Adrenal gland (tissue), 12 donors: ENCODE results near the gene MOCS2. TPM values are rescaled to one million over a fixed set of nuclear protein-coding genes. Genes with fewer than 3 reads are reported as not detected.
A peak's percentile ranks its signal among the peaks of the same experiment; 100 is the strongest.
"Not testable (repeated sequence)": the region's sequence is repeated elsewhere in the genome, so short reads cannot be mapped to it uniquely, and the experiment has no call there.

Source experiments
- DNase-seq, 7 donors: peaks; one replicate each; pipeline ENCODE4 v3.0.0-alpha.2; 2019 to 2020
- H3K27ac ChIP-seq, 5 donors: fragments of 200-600 bp; sonication (generic) in 4 of 5; 1 replicate in 3 of 5; 2 replicates in 2 of 5; pipeline versions ENCODE4 v1.5.1 to v1.8.0; 2016 to 2020; ENCODE audit warnings: mild to moderate bottlenecking in 1 of 5
- H3K27me3 ChIP-seq: fragments of 200-600 bp; 2 replicates; pipeline ENCODE4 v1.8.0; 2021
- H3K36me3 ChIP-seq, 2 donors: fragments of 200-600 bp; replicated peaks in 1 of 2; 1 replicate in 1 of 2; 2 replicates in 1 of 2; pipeline versions ENCODE4 v1.5.1 to v1.8.0; 2018 to 2022
- H3K4me1 ChIP-seq, 2 donors: fragments of 200-600 bp; replicated peaks in 1 of 2; 1 replicate in 1 of 2; 2 replicates in 1 of 2; pipeline versions ENCODE4 v1.5.1 to v1.8.0; 2018 to 2021
- H3K4me3 ChIP-seq, 4 donors: fragments of 200-600 bp; sonication (generic) in 3 of 4; one replicate each; pipeline ENCODE4 v1.5.1; 2016 to 2018
- H3K9me3 ChIP-seq, 3 donors: fragments of 200-600 bp; sonication (generic) in 1 of 3; replicated peaks in 1 of 3; 1 replicate in 2 of 3; 2 replicates in 1 of 3; pipeline versions ENCODE4 v1.5.1 to v1.8.0; 2016 to 2021
- CTCF ChIP-seq, 6 experiments: fragments of 450-650 bp in 4 of 6; fragments of 200-600 bp in 2 of 6; sonication (generic) in 1 of 6; IDR thresholded peaks; 1 replicate in 5 of 6; 2 replicates in 1 of 6; pipeline versions ENCODE4 v1.5.1 to v1.8.0; 2016 to 2021; ENCODE audit warnings: antibody characterized with exemption in 6 of 6, mild to moderate bottlenecking in 2 of 6, moderate library complexity in 1 of 6
- POLR2A ChIP-seq, 2 donors: fragments of 450-650 bp; IDR thresholded peaks; one replicate each; pipeline ENCODE4 v1.6.1; 2017; ENCODE audit warnings: antibody characterized with exemption in 2 of 2, mild to moderate bottlenecking in 2 of 2, moderate library complexity in 1 of 2
- WGBS, 4 donors: extraction: QIAGEN DNeasy Blood & Tissue Kit in 2 of 4; methylation state at CpG; one replicate each; pipeline versions ENCODE4 v1.1.5 to v1.1.7; 2013 to 2017; 5-methylcytosine and 5-hydroxymethylcytosine counted together
- intact Hi-C, 2 donors: fragments of 100-400 bp; cut with DNase I; formaldehyde crosslinking; loops; one replicate each; pipeline versions ENCODE4 v1.14.1 to v1.15.0; 2022 to 2023
- polyA plus RNA-seq, 3 donors: library from polyadenylated mRNA; stranded (reverse); fragments of 200-250 nt in 2 of 3; fragments of 350-450 nt in 1 of 3; fragmentation: Illumina TruSeq in 1 of 3; extraction: RNeasy Lipid Tissue Mini Kit (QIAGEN cat#74804) in 1 of 3; gene quantifications; one replicate each; pipeline ENCODE4 v1.2.3, GENCODE V29; 2013 to 2014
- total RNA-seq, 9 donors: library from RNA; depleted of rRNA in 4 of 9; stranded (reverse); fragments of >200 nt in 4 of 9; fragments of 120-200 nt in 1 of 9; fragmentation: NEBNext Ultra II Directional in 1 of 9; extraction: Animal tissue kit (Norgen Biotek cat#: 25700) in 1 of 9; gene quantifications; one replicate each; pipeline versions ENCODE4 v1.1.0 to v1.2.4, GENCODE V29; 2013 to 2023
- donor health status: healthy with polysubstance abuse.
- donor health status: Bipolar disorder and iron deficiency.
- donor health status: DM: yes; HTN: yes; CAD: no.
- donor health status: DM: no; HTN: no; CAD: no.
- donor health status: DM: no; HTN: no; CAD: no.
- donor health status: DM: yes; HTN: yes; CAD: no.

MOCS2 gene
- total and polyA plus RNA-seq, 12 donors = 38.2 to 204 (median 82.1) TPM

DNA sequence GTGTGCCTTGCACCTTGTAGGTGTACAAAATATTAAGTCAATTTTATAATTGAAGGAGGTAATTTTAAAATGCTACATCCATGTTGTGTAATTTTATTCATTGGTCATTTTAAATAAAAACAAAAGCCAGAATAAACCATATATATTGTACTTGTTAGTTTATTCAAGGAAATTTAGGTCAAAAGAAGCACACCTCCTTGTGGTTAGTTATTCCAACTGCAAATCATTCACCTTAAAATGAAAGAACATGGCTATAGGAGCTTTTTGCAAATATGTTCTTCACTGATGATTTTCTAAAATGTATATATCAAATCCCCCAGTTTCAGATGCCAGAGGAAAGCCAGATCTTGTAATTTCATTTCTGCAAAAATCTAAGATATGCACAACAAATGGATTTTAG lies 5.4 kb upstream of the MOCS2 start:
- Histone ChIP-seq H3K27ac (no peak overlapping the region), H3K27me3 (no peaks in the 10 kb centered on the region), H3K4me1 (peaks cover 5% of the 10 kb centered on the region in 2 donors), H3K9me3 (no peaks in the 10 kb centered on the region), H3K36me3 (no peaks in the 10 kb centered on the region), H3K4me3 (no peak overlapping the region)
- intact Hi-C loops = no loop called here
- no peak for DNase-seq
- TF ChIP-seq POLR2A (IDR thresholded peaks at IDR 0.05) = no peak
- peak in 2 of 6 experiments; percentile 6 to 15 for TF ChIP-seq CTCF (IDR thresholded peaks at IDR 0.05)

GRCh38 chr5:53113947-53114346 lies 4.4 kb upstream of the MOCS2 start:
- Histone ChIP-seq H3K36me3 (no peaks in the 10 kb centered on the region), H3K9me3 (no peaks in the 10 kb centered on the region), H3K4me3 (no peak overlapping the region), H3K27me3 (no peaks in the 10 kb centered on the region), H3K27ac (no peak overlapping the region), H3K4me1 (peaks cover 5 to 6% of the 10 kb centered on the region in 2 donors)
- TF ChIP-seq POLR2A (IDR thresholded peaks at IDR 0.05) (no peak), CTCF (IDR thresholded peaks at IDR 0.05) (no peak)
- intact Hi-C loops = no loop called here
- 91 to 97% (median 94%) methylated on average over 7 to 9 of the region's 9 CpGs for WGBS, 4 donors
- DNase-seq = no peak

- Histone ChIP-seq H3K4me1 (peaks cover 5 to 16% of the 10 kb centered on the region in 2 donors), H3K27ac (no peak overlapping the region), H3K36me3 (no peaks in the 10 kb centered on the region), H3K27me3 (no peaks in the 10 kb centered on the region), H3K4me3 (no peak overlapping the region), H3K9me3 (no peaks in the 10 kb centered on the region)
- intact Hi-C loops = no loop called here
- TF ChIP-seq CTCF (IDR thresholded peaks at IDR 0.05) (no peak), POLR2A (IDR thresholded peaks at IDR 0.05) (no peak)
- 91 to 95% (median 92%) methylated on average over 3 of the region's 3 CpGs for WGBS, 4 donors
- no peak for DNase-seq
Observed at GRCh38 chr5:53112909-53113308, 3.4 kb upstream of the MOCS2 start.

DNA sequence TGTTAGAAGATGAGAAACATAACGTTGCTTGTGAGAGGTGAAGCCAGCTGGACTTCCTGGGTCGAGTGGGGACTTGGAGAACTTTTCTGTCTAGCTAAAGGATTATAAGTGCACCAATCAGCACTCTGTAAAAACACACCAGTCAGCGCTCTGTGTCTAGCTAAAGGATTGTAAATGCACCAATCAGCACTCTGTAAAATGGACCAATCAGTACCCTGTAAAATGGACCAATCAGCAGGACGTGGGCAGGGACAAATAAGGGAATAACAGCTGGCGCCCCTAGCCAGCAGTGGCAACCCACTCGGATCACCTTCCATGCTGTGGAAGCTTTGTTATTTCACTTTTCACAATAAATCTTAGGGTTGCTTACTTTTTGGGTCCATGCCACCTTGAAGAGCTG lies 2.8 kb upstream of the MOCS2 start:
- H3K27ac ChIP-seq, H3K27me3 ChIP-seq, intact Hi-C loops, H3K36me3 ChIP-seq, H3K9me3 ChIP-seq, H3K4me3 ChIP-seq, DNase-seq: not testable (repeated sequence)
- H3K4me1 ChIP-seq = peaks cover 5 to 22% of the 10 kb centered on the region in 2 donors
- 93 to 97% (median 94%) methylated on average over 6 of the region's 6 CpGs for WGBS, 4 donors

DNA sequence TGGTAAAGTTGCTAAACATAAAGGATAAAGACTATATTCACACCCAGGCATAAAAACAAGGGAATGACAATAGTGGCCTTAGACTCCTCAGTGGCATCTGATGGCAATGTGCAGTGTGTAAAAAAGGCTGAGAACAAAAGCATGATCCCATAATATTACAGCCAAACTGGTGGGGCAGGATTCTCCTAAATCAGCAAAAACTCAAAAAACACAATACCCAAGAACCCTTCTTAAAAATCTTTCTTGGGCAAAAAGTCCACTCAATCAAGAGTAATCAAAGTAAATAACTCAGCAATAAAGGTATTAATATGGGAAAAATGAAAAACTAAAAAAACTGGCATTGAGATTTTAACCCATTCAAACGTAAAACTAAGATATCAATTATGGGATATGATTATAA lies 1.6 kb upstream of the MOCS2 start:
- TF ChIP-seq POLR2A (IDR thresholded peaks at IDR 0.05) = no peak
- TF ChIP-seq CTCF (IDR thresholded peaks at IDR 0.05) = no peak
- Histone ChIP-seq H3K27ac (no peak overlapping the region), H3K4me3 (no peak overlapping the region), H3K36me3 (no peaks in the 10 kb centered on the region), H3K9me3 (no peaks in the 10 kb centered on the region), H3K4me1 (peaks cover 5 to 24% of the 10 kb centered on the region in 2 donors), H3K27me3 (no peaks in the 10 kb centered on the region)
- intact Hi-C loops = no loop called here
- no peak for DNase-seq
- WGBS, 4 donors = 92 to 97% (median 95%) methylated on average over 1 of the region's 1 CpG
